Activated CD4-positive, alpha-beta T cell treated with anti-CD3 and anti-CD28 coated beads for 48 hours (primary cell): ENCODE measurements around the gene COL16A1.
A peak's percentile ranks its signal among the peaks of the same experiment; 100 is the strongest.

ENCODE experiments used
- DNase-seq: peaks from one replicate; pipeline ENCODE4 v3.0.0-alpha.2; 2020

The COL16A1 gene

GRCh38 chr1:31621498-31621820, 82.4 kb downstream of the COL16A1 start:
- no peak for DNase-seq

- no peak for DNase-seq
These were observed 83.0 kb downstream of the COL16A1 start for GRCh38 chr1:31620631-31621497.

GRCh38 chr1:31618916-31619846, 84.6 kb downstream of the COL16A1 start:
- DNase-seq: no peak

GRCh38 chr1:31617916-31618746, 85.7 kb downstream of the COL16A1 start:
- DNase-seq: peak; percentile 64

GRCh38 chr1:31617218-31617915, 86.5 kb downstream of the COL16A1 start, which contains the start of gene HCRTR1:
Gene HCRTR1, plus strand, starts transcription at chr1:31617689. Its CDS starts 1,504 bp downstream, at chr1:31619193.
- DNase-seq: no peak

- no peak for DNase-seq
These were observed 87.9 kb downstream of the COL16A1 start for GRCh38 chr1:31615939-31616338.

- DNase-seq: no peak
These were observed 88.4 kb downstream of the COL16A1 start for GRCh38 chr1:31615414-31615813.

GRCh38 chr1:31614414-31615005, 89.3 kb downstream of the COL16A1 start:
- no peak for DNase-seq

- DNase-seq: no peak
These were observed 94.2 kb downstream of the COL16A1 start for GRCh38 chr1:31609514-31610118.

- no peak for DNase-seq
These were observed 96.5 kb downstream of the COL16A1 start for GRCh38 chr1:31607360-31607759.

GRCh38 chr1:31605908-31606427, 97.8 kb downstream of the COL16A1 start:
- peak; percentile 59 for DNase-seq
